D721Med (cell line): ENCODE data around the gene ANO4.

Experiments
- DNase-seq: peaks from one replicate; pipeline ENCODE4 v3.0.0; 2011; ENCODE audit warnings: low spot score; ENCODE audit not compliant: insufficient read length
- FAIRE-seq: peaks from 2 replicates; lab custom pipeline; 2011; peaks lifted over from hg19 to GRCh38; lab: Jason Lieb, UNC
- TF ChIP-seq, protein P1 (sequence below): IDR thresholded peaks from 2 replicates; pipeline ENCODE4 v1.5.1; 2012; ENCODE audit warnings: mild to moderate bottlenecking, control low read depth; ENCODE audit not compliant: insufficient read depth; ENCODE audit errors: missing control alignments

ANO4 gene

DNA sequence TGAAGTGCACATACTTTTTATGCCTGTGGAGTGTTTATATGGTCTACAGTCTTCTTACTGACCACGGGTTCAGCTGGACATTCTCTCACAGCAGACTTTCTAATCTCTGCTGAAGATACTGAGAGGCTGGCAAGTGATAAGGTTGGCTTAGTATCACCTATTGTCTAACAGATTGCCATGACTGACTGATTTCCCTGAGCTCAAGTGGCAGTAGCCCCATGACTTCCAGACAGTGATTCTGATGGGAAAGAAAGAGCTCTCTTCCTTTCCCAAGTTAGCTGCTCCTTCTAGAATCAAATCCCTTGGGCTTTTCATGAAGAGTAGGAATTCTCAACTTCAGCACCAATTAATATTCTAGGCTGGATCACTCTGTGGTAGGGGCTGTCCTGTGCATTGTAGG lies 141.4 kb downstream of the ANO4 start:
- DNase-seq = no peak
- TF ChIP-seq, protein P1, sequence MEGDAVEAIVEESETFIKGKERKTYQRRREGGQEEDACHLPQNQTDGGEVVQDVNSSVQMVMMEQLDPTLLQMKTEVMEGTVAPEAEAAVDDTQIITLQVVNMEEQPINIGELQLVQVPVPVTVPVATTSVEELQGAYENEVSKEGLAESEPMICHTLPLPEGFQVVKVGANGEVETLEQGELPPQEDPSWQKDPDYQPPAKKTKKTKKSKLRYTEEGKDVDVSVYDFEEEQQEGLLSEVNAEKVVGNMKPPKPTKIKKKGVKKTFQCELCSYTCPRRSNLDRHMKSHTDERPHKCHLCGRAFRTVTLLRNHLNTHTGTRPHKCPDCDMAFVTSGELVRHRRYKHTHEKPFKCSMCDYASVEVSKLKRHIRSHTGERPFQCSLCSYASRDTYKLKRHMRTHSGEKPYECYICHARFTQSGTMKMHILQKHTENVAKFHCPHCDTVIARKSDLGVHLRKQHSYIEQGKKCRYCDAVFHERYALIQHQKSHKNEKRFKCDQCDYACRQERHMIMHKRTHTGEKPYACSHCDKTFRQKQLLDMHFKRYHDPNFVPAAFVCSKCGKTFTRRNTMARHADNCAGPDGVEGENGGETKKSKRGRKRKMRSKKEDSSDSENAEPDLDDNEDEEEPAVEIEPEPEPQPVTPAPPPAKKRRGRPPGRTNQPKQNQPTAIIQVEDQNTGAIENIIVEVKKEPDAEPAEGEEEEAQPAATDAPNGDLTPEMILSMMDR = no peak
- FAIRE-seq = no peak

- DNase-seq = no peak
- no peak for FAIRE-seq
- TF ChIP-seq, protein P1 = no peak
These were observed 142.1 kb downstream of the ANO4 start for GRCh38 chr12:100936661-100937060.

GRCh38 chr12:100940503-100940902 lies 145.9 kb downstream of the ANO4 start:
- FAIRE-seq = no peak
- TF ChIP-seq, protein P1 = no peak

GRCh38 chr12:100942984-100943749 lies 148.6 kb downstream of the ANO4 start:
- TF ChIP-seq, protein P1 = no peak
- DNase-seq = no peak
- no peak for FAIRE-seq

More at GRCh38 chr12:100940503-100940902, 145.9 kb downstream of the ANO4 start:
- DNase-seq = no peak

- DNase-seq (no peak), FAIRE-seq (no peak)
- TF ChIP-seq, protein P1 = no peak
These were observed 157.2 kb downstream of the ANO4 start for GRCh38 chr12:100951756-100952155.

- FAIRE-seq (no peak), DNase-seq (no peak)
- TF ChIP-seq, protein P1 = no peak
These were observed 158.6 kb downstream of the ANO4 start for GRCh38 chr12:100953217-100953616.

DNA sequence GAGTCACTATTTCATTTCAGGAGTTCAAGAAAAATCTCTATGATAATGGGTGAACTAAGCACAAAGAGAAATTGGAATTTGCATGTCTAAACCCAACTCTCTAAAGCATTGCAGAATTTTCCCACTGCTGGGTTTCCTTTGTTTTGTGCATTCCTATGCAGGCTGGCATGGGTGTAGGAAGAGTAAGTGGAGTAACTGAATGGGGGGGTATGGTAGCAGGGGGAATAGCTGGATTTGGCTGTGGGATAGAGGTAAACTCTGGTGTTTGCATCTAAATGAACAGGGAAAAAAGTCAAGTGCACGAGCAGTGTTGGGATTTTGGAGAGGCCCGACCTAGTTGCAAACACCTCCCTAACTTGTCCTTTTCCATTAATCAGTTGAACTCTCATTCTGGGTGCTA lies 159.1 kb downstream of the ANO4 start:
- no peak for FAIRE-seq
- DNase-seq = no peak

More for the DNA sequence above, 159.1 kb downstream of the ANO4 start:
- TF ChIP-seq, protein P1 = no peak
